A549 (cell line): ENCODE results near the gene ZNF467.

Experiments
- CTCF ChIP-seq: fragments of >200 bp; sonication (Bioruptor Twin); formaldehyde crosslinking; IDR thresholded peaks from 3 replicates; pipeline ENCODE4 v1.5.1; 2016
- ELK1 ChIP-seq: fragments of 150-350 bp; IDR thresholded peaks from 2 replicates; pipeline ENCODE4 v1.6.1; 2014; ENCODE audit warnings: low read depth, mild to moderate bottlenecking, low read length
- POLR2A ChIP-seq: IDR thresholded peaks from 2 replicates; pipeline ENCODE4 v1.6.1; 2012; ENCODE audit warnings: mild to moderate bottlenecking, low read length
- RAD21 ChIP-seq, 2 experiments: fragments of >200 bp in 1 of 2; sonication (Bioruptor Twin) in 1 of 2; formaldehyde crosslinking in 1 of 2; IDR thresholded peaks in 1 of 2; conservative IDR thresholded peaks in 1 of 2; 2 replicates in 1 of 2; 3 replicates in 1 of 2; pipeline ENCODE4 v1.6.1; 2012 to 2018; ENCODE audit warnings: inconsistent platforms in 1 of 2

GRCh38 chr7:149771720-149772240, 1.6 kb downstream of the ZNF467 start:
- TF ChIP-seq CTCF (no peak), POLR2A (no peak; the same call in 1 of the 2 replicates), RAD21 (conservative IDR thresholded peaks at IDR 0.05 in 1 of 2, IDR thresholded peaks at IDR 0.05 in 1 of 2) (no peak), ELK1 (no peak)
